Right hindlimb (tissue), 1 donor: ENCODE results near the gene SEMA5B.

Experiments
- DNase-seq: peaks from one replicate; pipeline ENCODE4 v3.0.0-alpha.2; 2018

SEMA5B gene

GRCh38 chr3:123027292-123028232, at the start of gene SEMA5B:
SEMA5B (minus strand) TSS chr3:123027763; CDS start chr3:122961263, 66,500 bp downstream.
- peak; percentile 81 for DNase-seq

GRCh38 chr3:123076496-123077418, 49.2 kb upstream of the SEMA5B start:
- DNase-seq: no peak

GRCh38 chr3:123076112-123076495, 48.5 kb upstream of the SEMA5B start:
- no peak for DNase-seq

- DNase-seq: no peak
Measured at GRCh38 chr3:123075359-123075758, 47.8 kb upstream of the SEMA5B start.

- DNase-seq: no peak
Measured at GRCh38 chr3:123072564-123072963, 45.0 kb upstream of the SEMA5B start.

- no peak for DNase-seq
Measured at GRCh38 chr3:123072152-123072551, 44.6 kb upstream of the SEMA5B start.

- DNase-seq: no peak
Measured at GRCh38 chr3:123071581-123071980, 44.0 kb upstream of the SEMA5B start.

- DNase-seq: no peak
Measured at GRCh38 chr3:123071146-123071545, 43.6 kb upstream of the SEMA5B start.

GRCh38 chr3:123070510-123070909, 42.9 kb upstream of the SEMA5B start:
- DNase-seq: no peak

GRCh38 chr3:123068601-123069381, 41.2 kb upstream of the SEMA5B start:
- no peak for DNase-seq

- peak; percentile 43 for DNase-seq
Measured at GRCh38 chr3:123067689-123068600, 40.4 kb upstream of the SEMA5B start.

- peak; percentile 95 for DNase-seq
Measured at GRCh38 chr3:123066896-123067688, 39.5 kb upstream of the SEMA5B start, which contains the start of gene PDIA5. PDIA5 (plus strand) TSS chr3:123067025; CDS start chr3:123067165, 140 bp downstream.

GRCh38 chr3:123066599-123066895, 39.0 kb upstream of the SEMA5B start:
- no peak for DNase-seq

- DNase-seq: no peak
Measured at GRCh38 chr3:123064914-123065313, 37.4 kb upstream of the SEMA5B start.

- DNase-seq: no peak
Measured at GRCh38 chr3:123064506-123064905, 36.9 kb upstream of the SEMA5B start.

- no peak for DNase-seq
Measured at GRCh38 chr3:123063034-123063433, 35.5 kb upstream of the SEMA5B start.

GRCh38 chr3:123061856-123062255, 34.3 kb upstream of the SEMA5B start:
- no peak for DNase-seq

GRCh38 chr3:123060054-123060453, 32.5 kb upstream of the SEMA5B start:
- no peak for DNase-seq

- DNase-seq: no peak
Measured at GRCh38 chr3:123058505-123058904, 30.9 kb upstream of the SEMA5B start.

- no peak for DNase-seq
Measured at GRCh38 chr3:123055352-123055751, 27.8 kb upstream of the SEMA5B start.

GRCh38 chr3:123054931-123055330, 27.4 kb upstream of the SEMA5B start:
- DNase-seq: no peak
